ENCODE results near the gene TEPSIN.

- TF ChIP-seq ZFP3 (CRISPR knock-in tag; IDR thresholded peaks at IDR 0.05) (no peak), ISL1 (CRISPR knock-in tag; IDR thresholded peaks at IDR 0.05) (no peak)
These were observed 28.7 kb upstream of the TEPSIN start for GRCh38 chr17:81267390-81268067.

Data from SK-N-SH treated with all-trans-retinoic acid at 6 μM for 48 hours (cell line).